GM18499 (cell line): ENCODE results near the gene LCOR.
"Not testable (repeated sequence)": the region's sequence is repeated elsewhere in the genome, so short reads cannot be mapped to it uniquely, and the experiment has no call there.

ENCODE experiments used
- ATAC-seq: cut with Tn5 transposase; IDR thresholded peaks from one replicate; pipeline ENCODE4 v1.9.1; 2021; ENCODE audit warnings: moderate number of reproducible peaks; ENCODE audit not compliant: insufficient read depth, unreplicated experiment

LCOR gene

GRCh38 chr10:97024168-97025073 lies 192.3 kb downstream of the LCOR start:
- no peak for ATAC-seq

- ATAC-seq = no peak
Measured at GRCh38 chr10:97025613-97026242, 193.6 kb downstream of the LCOR start.

GRCh38 chr10:97028126-97028831 lies 196.2 kb downstream of the LCOR start:
- no peak for ATAC-seq

GRCh38 chr10:97028832-97029178 lies 196.7 kb downstream of the LCOR start:
- ATAC-seq = no peak

GRCh38 chr10:97029271-97029670 lies 197.2 kb downstream of the LCOR start:
- no peak for ATAC-seq

- ATAC-seq = no peak
Measured at GRCh38 chr10:97030894-97031293, 198.8 kb downstream of the LCOR start.

- no peak for ATAC-seq
Measured at GRCh38 chr10:97031459-97031858, 199.4 kb downstream of the LCOR start.

GRCh38 chr10:97032624-97033023 lies 200.5 kb downstream of the LCOR start:
- ATAC-seq = no peak

GRCh38 chr10:97033841-97034240 lies 201.7 kb downstream of the LCOR start:
- not testable (repeated sequence) for ATAC-seq

- no peak for ATAC-seq
Measured at GRCh38 chr10:97034301-97034700, 202.2 kb downstream of the LCOR start.

GRCh38 chr10:97034958-97035769 lies 203.1 kb downstream of the LCOR start:
- ATAC-seq = no peak

GRCh38 chr10:97037365-97038361 lies 205.6 kb downstream of the LCOR start:
- no peak for ATAC-seq

GRCh38 chr10:97038688-97039087 lies 206.6 kb downstream of the LCOR start:
- ATAC-seq = no peak

- no peak for ATAC-seq
Measured at GRCh38 chr10:97039538-97040247, 207.6 kb downstream of the LCOR start.

GRCh38 chr10:97040248-97040584 lies 208.1 kb downstream of the LCOR start:
- ATAC-seq = no peak

- no peak for ATAC-seq
Measured at GRCh38 chr10:97040706-97041105, 208.6 kb downstream of the LCOR start.

- ATAC-seq = no peak
Measured at GRCh38 chr10:97042081-97042480, 210.0 kb downstream of the LCOR start.

GRCh38 chr10:97042716-97043562 lies 210.8 kb downstream of the LCOR start:
- ATAC-seq = no peak
